NCI-H1092 treated with DMSO at 0.1 percent for 48 hours (cell line): ENCODE results near the gene XBP1.
"Not testable (repeated sequence)": the region's sequence is repeated elsewhere in the genome, so short reads cannot be mapped to it uniquely, and the experiment has no call there.

ENCODE experiments used
- DNase-seq: peaks from one replicate; lab custom pipeline; 2025; lab: John Stamatoyannopoulos, UW

Gene XBP1

GRCh38 chr22:28817919-28818859 lies 17.8 kb upstream of the XBP1 start:
- DNase-seq: peak; percentile 77

- no peak for DNase-seq
These were observed 16.7 kb upstream of the XBP1 start for GRCh38 chr22:28817064-28817463.

- DNase-seq: no peak
These were observed 15.4 kb upstream of the XBP1 start for GRCh38 chr22:28815729-28816128.

- DNase-seq: no peak
These were observed 14.7 kb upstream of the XBP1 start for GRCh38 chr22:28815111-28815510.

GRCh38 chr22:28813772-28814518 lies 13.6 kb upstream of the XBP1 start:
- DNase-seq: no peak

GRCh38 chr22:28812516-28812915 lies 12.1 kb upstream of the XBP1 start:
- DNase-seq: no peak

GRCh38 chr22:28810821-28811491 lies 10.6 kb upstream of the XBP1 start:
- no peak for DNase-seq

GRCh38 chr22:28808716-28809355 lies 8.5 kb upstream of the XBP1 start:
- DNase-seq: no peak

- DNase-seq: not testable (repeated sequence)
These were observed 5.1 kb upstream of the XBP1 start for GRCh38 chr22:28805426-28805825.

GRCh38 chr22:28802595-28803123 lies 2.3 kb upstream of the XBP1 start:
- DNase-seq: no peak

- DNase-seq: no peak
These were observed 1.7 kb upstream of the XBP1 start for GRCh38 chr22:28801845-28802594.

- peak; percentile 33 for DNase-seq
These were observed 612 bp downstream of the XBP1 start for GRCh38 chr22:28799606-28800307.

GRCh38 chr22:28798810-28799605 lies 1.4 kb downstream of the XBP1 start:
- DNase-seq: no peak

GRCh38 chr22:28795932-28796856 lies 4.2 kb downstream of the XBP1 start:
- no peak for DNase-seq

- DNase-seq: no peak
These were observed 5.2 kb downstream of the XBP1 start for GRCh38 chr22:28795071-28795693.

- DNase-seq: no peak
These were observed 6.3 kb downstream of the XBP1 start for GRCh38 chr22:28793976-28794584.
